Thyroid gland (tissue), 4 donors: ENCODE measurements around the gene CMTR1. TPM values are rescaled to one million over a fixed set of nuclear protein-coding genes. Genes with fewer than 3 reads are reported as not detected.

Experiments used
- DNase-seq, 2 donors: peaks; one replicate each; pipeline ENCODE4 v3.0.0-alpha.2; 2019
- H3K27ac ChIP-seq, 3 donors: fragments of 200-600 bp; sonication (generic); 1 replicate in 2 of 3; 2 replicates in 1 of 3; pipeline ENCODE4 v1.5.1; 2016 to 2019; ENCODE audit warnings: mild to moderate bottlenecking in 1 of 3, moderate library complexity in 1 of 3
- H3K27me3 ChIP-seq: fragments of 200-600 bp; sonication (generic); one replicate; pipeline ENCODE4 v1.5.1; 2019
- H3K36me3 ChIP-seq, 2 donors: fragments of 200-600 bp; sonication (generic); one replicate each; pipeline ENCODE4 v1.5.1; 2016 to 2019
- H3K4me1 ChIP-seq, 2 donors: fragments of 200-600 bp; sonication (generic); one replicate each; pipeline ENCODE4 v1.5.1; 2017 to 2019
- H3K4me3 ChIP-seq, 3 donors: fragments of 200-600 bp; sonication (generic); replicated peaks in 1 of 3; 1 replicate in 2 of 3; 2 replicates in 1 of 3; pipeline ENCODE4 v1.5.1; 2016; ENCODE audit warnings: mild to moderate bottlenecking in 1 of 3
- H3K9me3 ChIP-seq: fragments of 200-600 bp; sonication (generic); one replicate; pipeline ENCODE4 v1.5.1; 2017
- CTCF ChIP-seq, 6 experiments: fragments of 200-600 bp in 3 of 6; fragments of 450-650 bp in 3 of 6; sonication (generic) in 3 of 6; IDR thresholded peaks; one replicate each; pipeline ENCODE4 v1.5.1; 2016 to 2019; ENCODE audit warnings: antibody characterized with exemption in 6 of 6, mild to moderate bottlenecking in 2 of 6, inconsistent platforms in 1 of 6, moderate library complexity in 1 of 6
- POLR2A ChIP-seq, 2 donors: fragments of 450-650 bp; IDR thresholded peaks; one replicate each; pipeline ENCODE4 v1.6.1; 2017; ENCODE audit warnings: antibody characterized with exemption in 2 of 2, mild to moderate bottlenecking in 2 of 2, moderate library complexity in 1 of 2
- WGBS, 2 donors: methylation state at CpG; one replicate each; pipeline ENCODE4 v1.1.5; 2017; 5-methylcytosine and 5-hydroxymethylcytosine counted together
- intact Hi-C: fragments of 100-400 bp; cut with DNase I; formaldehyde crosslinking; loops from one replicate; pipeline ENCODE4 v1.15.1; 2023
- total RNA-seq, 4 donors: library from RNA; depleted of rRNA; stranded (reverse); fragments of >200 nt; gene quantifications; one replicate each; pipeline ENCODE4 v1.2.3, GENCODE V29; 2016

CMTR1 gene
- total RNA-seq, 4 donors from 2014 or later: 29.3 to 41.5 (median 33.1) TPM

GRCh38 chr6:37523412-37523811, 90.4 kb downstream of the CMTR1 start:
- Histone ChIP-seq H3K36me3 (no peaks in the 10 kb centered on the region), H3K4me3 (no peak overlapping the region), H3K27ac (no peak overlapping the region), H3K4me1 (no peaks in the 10 kb centered on the region), H3K27me3 (no peaks in the 10 kb centered on the region), H3K9me3 (no peaks in the 10 kb centered on the region)
- no peak for TF ChIP-seq CTCF (IDR thresholded peaks at IDR 0.05)
- intact Hi-C loops: no loop called here
- WGBS, 2 donors: 40 to 42% methylated on average over 7 of the region's 7 CpGs
- DNase-seq: peak; percentile 11 to 21

GRCh38 chr6:37524025-37524969, 91.3 kb downstream of the CMTR1 start:
- Histone ChIP-seq H3K27ac (no peak overlapping the region), H3K36me3 (no peaks in the 10 kb centered on the region), H3K4me1 (no peaks in the 10 kb centered on the region), H3K4me3 (no peak overlapping the region), H3K27me3 (no peaks in the 10 kb centered on the region), H3K9me3 (no peaks in the 10 kb centered on the region)
- TF ChIP-seq CTCF (IDR thresholded peaks at IDR 0.05) (no peak), POLR2A (IDR thresholded peaks at IDR 0.05) (no peak)
- DNase-seq: no peak
- intact Hi-C loops: no loop called here
- 72 to 75% methylated on average over 19 of the region's 19 CpGs for WGBS, 2 donors

GRCh38 chr6:37524970-37525318, 91.9 kb downstream of the CMTR1 start:
- H3K4me3 ChIP-seq: no peak overlapping the region
- no peaks in the 10 kb centered on the region for H3K36me3 ChIP-seq
- intact Hi-C loops: no loop called here
- no peaks in the 10 kb centered on the region for H3K4me1 ChIP-seq
- no peaks in the 10 kb centered on the region for H3K27me3 ChIP-seq
- TF ChIP-seq POLR2A (IDR thresholded peaks at IDR 0.05) (no peak), CTCF (IDR thresholded peaks at IDR 0.05) (no peak)
- H3K27ac ChIP-seq: no peak overlapping the region
- no peak for DNase-seq
- WGBS, 2 donors: 80 to 83% methylated on average over 4 of the region's 4 CpGs
- no peaks in the 10 kb centered on the region for H3K9me3 ChIP-seq

- intact Hi-C loops: no loop called here
- Histone ChIP-seq H3K27me3 (no peaks in the 10 kb centered on the region), H3K4me1 (no peaks in the 10 kb centered on the region), H3K9me3 (no peaks in the 10 kb centered on the region), H3K36me3 (no peaks in the 10 kb centered on the region), H3K27ac (no peak overlapping the region), H3K4me3 (no peak overlapping the region)
- no peak for DNase-seq
- TF ChIP-seq POLR2A (IDR thresholded peaks at IDR 0.05): no peak
- WGBS, 2 donors: 72 to 75% methylated on average over 12 of the region's 12 CpGs
These were observed 92.7 kb downstream of the CMTR1 start for GRCh38 chr6:37525460-37526357.

GRCh38 chr6:37528541-37528940, 95.5 kb downstream of the CMTR1 start:
- TF ChIP-seq POLR2A (IDR thresholded peaks at IDR 0.05) (no peak), CTCF (IDR thresholded peaks at IDR 0.05) (no peak)
- Histone ChIP-seq H3K4me3 (no peak overlapping the region), H3K4me1 (no peaks in the 10 kb centered on the region), H3K36me3 (no peaks in the 10 kb centered on the region), H3K27ac (no peak overlapping the region), H3K9me3 (no peaks in the 10 kb centered on the region), H3K27me3 (no peaks in the 10 kb centered on the region)
- intact Hi-C loops: no loop called here
- WGBS, 2 donors: 45 to 47% methylated on average over 8 of the region's 8 CpGs
- no peak for DNase-seq
